CD14-positive monocyte (primary cell): ENCODE measurements around the gene RERE. TPM values are rescaled to one million over a fixed set of nuclear protein-coding genes. Genes with fewer than 3 reads are reported as not detected.

Source experiments
- DNase-seq, 3 donors: peaks; one replicate each; pipeline ENCODE4 v3.0.0-alpha.2; 2011 to 2022
- H2AFZ ChIP-seq: 2 replicates; pipeline ENCODE4 v1.6.0; 2012; ENCODE audit warnings: mild to moderate bottlenecking, low read depth, low read length, inconsistent platforms; ENCODE audit not compliant: insufficient read depth, poor library complexity, severe bottlenecking
- H3K27ac ChIP-seq, 2 donors: 1 replicate in 1 of 2; 2 replicates in 1 of 2; pipeline ENCODE4 v1.5.1; 2012 to 2013; ENCODE audit warnings: low read length in 2 of 2, control low read depth in 1 of 2, inconsistent platforms in 1 of 2, low read depth in 1 of 2, mild to moderate bottlenecking in 1 of 2
- H3K27me3 ChIP-seq, 2 donors: one replicate each; pipeline versions ENCODE4 v1.6.0 to v1.6.1; 2011 to 2013; ENCODE audit warnings: low read length in 2 of 2; ENCODE audit not compliant: control insufficient read depth in 2 of 2, insufficient read depth in 2 of 2
- H3K36me3 ChIP-seq, 2 donors: replicated peaks in 1 of 2; 1 replicate in 1 of 2; 2 replicates in 1 of 2; pipeline versions ENCODE4 v1.5.1 to v1.6.1; 2012 to 2013; ENCODE audit warnings: low read length in 2 of 2, control low read depth in 1 of 2, inconsistent platforms in 1 of 2, mild to moderate bottlenecking in 1 of 2; ENCODE audit not compliant: insufficient read depth in 2 of 2, control insufficient read depth in 1 of 2
- H3K4me1 ChIP-seq, 2 donors: 1 replicate in 1 of 2; 2 replicates in 1 of 2; pipeline versions ENCODE4 v1.5.1 to v1.6.1; 2012 to 2013; ENCODE audit warnings: low read length in 2 of 2, control low read depth in 1 of 2, inconsistent platforms in 1 of 2, mild to moderate bottlenecking in 1 of 2, moderate library complexity in 1 of 2; ENCODE audit not compliant: insufficient read depth in 2 of 2, control insufficient read depth in 1 of 2
- H3K4me2 ChIP-seq: replicated peaks from 2 replicates; pipeline ENCODE3; 2012; ENCODE audit warnings: low read length, moderate library complexity, mild to moderate bottlenecking; ENCODE audit not compliant: poor library complexity, severe bottlenecking; ENCODE audit errors: extremely low read depth
- H3K4me3 ChIP-seq, 3 experiments: fragments of 200-600 bp in 1 of 3; sonication (generic) in 1 of 3; replicated peaks in 1 of 3; 1 replicate in 2 of 3; 2 replicates in 1 of 3; pipeline ENCODE4 v1.5.1; 2011 to 2013; ENCODE audit warnings: low read length in 3 of 3, mild to moderate bottlenecking in 3 of 3, control low read depth in 2 of 3, low read depth in 2 of 3, inconsistent platforms in 1 of 3, moderate library complexity in 1 of 3
- H3K79me2 ChIP-seq: 2 replicates; pipeline ENCODE4 v1.6.0; 2012; ENCODE audit warnings: mild to moderate bottlenecking, control low read depth, inconsistent platforms, low read length, moderate library complexity; ENCODE audit not compliant: insufficient read depth
- H3K9ac ChIP-seq: 2 replicates; pipeline ENCODE4 v1.6.0; 2017; ENCODE audit warnings: low read length, mild to moderate bottlenecking; ENCODE audit not compliant: insufficient read depth, poor library complexity, severe bottlenecking
- H3K9me3 ChIP-seq, 2 donors: replicated peaks in 1 of 2; 1 replicate in 1 of 2; 2 replicates in 1 of 2; pipeline versions ENCODE4 v1.5.1 to v1.6.1; 2012 to 2013; ENCODE audit warnings: low read length in 2 of 2, control low read depth in 1 of 2; ENCODE audit not compliant: control insufficient read depth in 1 of 2, insufficient read depth in 1 of 2
- H4K20me1 ChIP-seq: 2 replicates; pipeline ENCODE4 v1.6.0; 2012; ENCODE audit warnings: mild to moderate bottlenecking, low read length, control low read depth, moderate library complexity; ENCODE audit not compliant: insufficient read depth
- H3K27ac Mint-ChIP-seq, 7 donors: one replicate each; pipeline ENCODE4 v1.8.0; 2020; ENCODE audit warnings: mild to moderate bottlenecking in 7 of 7, mixed read lengths in 7 of 7, moderate library complexity in 6 of 7, inconsistent platforms in 2 of 7
- H3K27me3 Mint-ChIP-seq, 3 donors: one replicate each; pipeline ENCODE4 v1.8.0; 2021 to 2022; ENCODE audit warnings: low read depth in 3 of 3, mild to moderate bottlenecking in 3 of 3, mixed read lengths in 3 of 3, moderate library complexity in 3 of 3, inconsistent platforms in 1 of 3
- H3K36me3 Mint-ChIP-seq, 2 donors: one replicate each; pipeline ENCODE4 v1.8.0; 2020; ENCODE audit warnings: mixed read lengths in 2 of 2, inconsistent platforms in 1 of 2, mild to moderate bottlenecking in 1 of 2
- H3K4me1 Mint-ChIP-seq: one replicate; pipeline ENCODE4 v1.8.0; 2020; ENCODE audit warnings: mild to moderate bottlenecking, mixed read lengths
- H3K4me3 Mint-ChIP-seq, 2 donors: one replicate each; pipeline ENCODE4 v1.8.0; 2020; ENCODE audit warnings: mild to moderate bottlenecking in 2 of 2, mixed read lengths in 2 of 2, moderate library complexity in 1 of 2
- H3K9me3 Mint-ChIP-seq, 7 donors: one replicate each; pipeline ENCODE4 v1.8.0; 2020 to 2022; ENCODE audit warnings: mixed read lengths in 7 of 7, mild to moderate bottlenecking in 6 of 7, moderate library complexity in 6 of 7, inconsistent platforms in 2 of 7
- WGBS: methylation state at CpG from one replicate; pipeline ENCODE4 v1.1.5; 2013; ENCODE audit warnings: missing lambda C conversion rate; ENCODE audit not compliant: insufficient coverage; 5-methylcytosine and 5-hydroxymethylcytosine counted together
- intact Hi-C, 2 donors: fragments of 100-400 bp; cut with micrococcal nuclease; formaldehyde crosslinking; loops; one replicate each; pipeline versions ENCODE4 v1.15.0 to v1.15.1; 2023
- polyA plus RNA-seq, 3 donors: library from polyadenylated mRNA; depleted of rRNA in 1 of 3; unstranded in 2 of 3; stranded (reverse) in 1 of 3; fragments of 300-500 nt in 2 of 3; fragments of >200 nt in 1 of 3; fragmentation: Illumina TruSeq in 2 of 3; gene quantifications; 1 replicate in 2 of 3; 2 replicates in 1 of 3; pipeline ENCODE4 v1.2.3, GENCODE V29; 2012 to 2021
- TF ChIP-seq, protein P1 (sequence below): fragments of 200-600 bp; IDR thresholded peaks from one replicate; pipeline ENCODE4 v1.8.0; 2022; ENCODE audit warnings: antibody characterized with exemption, mild to moderate bottlenecking

Gene RERE
- polyA plus RNA-seq, 3 donors = 1.2 to 19.4 (median 3.8) TPM

DNA sequence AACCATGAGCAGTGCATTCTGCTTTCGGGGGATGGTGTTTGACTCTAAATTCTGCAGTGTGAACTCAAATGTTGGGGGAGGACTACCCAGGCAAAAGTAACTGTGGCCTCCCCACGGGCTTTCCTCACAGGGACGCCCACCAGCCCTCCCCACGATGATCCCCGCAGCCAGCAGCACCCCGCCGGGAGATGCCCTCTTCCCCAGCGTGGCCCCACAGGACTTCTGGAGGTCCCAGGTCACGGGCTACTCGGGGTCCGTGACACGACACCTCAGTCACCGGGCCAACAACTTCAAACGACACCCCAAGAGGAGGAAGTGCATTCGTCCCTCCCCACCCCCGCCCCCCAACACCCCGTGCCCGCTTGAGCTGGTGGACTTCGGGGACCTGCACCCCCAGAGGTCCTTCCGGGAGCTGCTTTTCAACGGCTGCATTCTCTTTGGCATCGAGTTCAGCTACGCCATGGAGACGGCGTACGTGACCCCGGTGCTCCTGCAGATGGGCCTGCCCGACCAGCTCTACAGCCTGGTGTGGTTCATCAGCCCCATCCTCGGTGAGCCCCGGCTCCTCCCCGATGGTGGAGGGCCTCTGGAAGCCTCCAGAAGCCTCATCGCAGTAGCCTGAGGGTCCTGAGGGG lies 493.1 kb downstream of the RERE start:
- H3K36me3 ChIP-seq = no peaks in the 10 kb centered on the region
- no peak overlapping the region for H3K4me3 ChIP-seq
- Mint-ChIP-seq H3K9me3 (peaks cover 0 to 2% (median 0%) of the 10 kb centered on the region in 7 donors), H3K4me3 (no peak overlapping the region), H3K4me1 (no peaks in the 10 kb centered on the region), H3K27me3 (peaks cover 17 to 18% (median 18%) of the 10 kb centered on the region in 3 donors), H3K27ac (no peak overlapping the region), H3K36me3 (no peaks in the 10 kb centered on the region)
- no peak overlapping the region for H2AFZ ChIP-seq
- no peak for DNase-seq
- H3K9ac ChIP-seq = no peak overlapping the region
- peaks cover 0 to 14% of the 10 kb centered on the region in 2 donors for H3K27me3 ChIP-seq
- no peaks in the 10 kb centered on the region for H3K4me1 ChIP-seq
- TF ChIP-seq, protein P1, sequence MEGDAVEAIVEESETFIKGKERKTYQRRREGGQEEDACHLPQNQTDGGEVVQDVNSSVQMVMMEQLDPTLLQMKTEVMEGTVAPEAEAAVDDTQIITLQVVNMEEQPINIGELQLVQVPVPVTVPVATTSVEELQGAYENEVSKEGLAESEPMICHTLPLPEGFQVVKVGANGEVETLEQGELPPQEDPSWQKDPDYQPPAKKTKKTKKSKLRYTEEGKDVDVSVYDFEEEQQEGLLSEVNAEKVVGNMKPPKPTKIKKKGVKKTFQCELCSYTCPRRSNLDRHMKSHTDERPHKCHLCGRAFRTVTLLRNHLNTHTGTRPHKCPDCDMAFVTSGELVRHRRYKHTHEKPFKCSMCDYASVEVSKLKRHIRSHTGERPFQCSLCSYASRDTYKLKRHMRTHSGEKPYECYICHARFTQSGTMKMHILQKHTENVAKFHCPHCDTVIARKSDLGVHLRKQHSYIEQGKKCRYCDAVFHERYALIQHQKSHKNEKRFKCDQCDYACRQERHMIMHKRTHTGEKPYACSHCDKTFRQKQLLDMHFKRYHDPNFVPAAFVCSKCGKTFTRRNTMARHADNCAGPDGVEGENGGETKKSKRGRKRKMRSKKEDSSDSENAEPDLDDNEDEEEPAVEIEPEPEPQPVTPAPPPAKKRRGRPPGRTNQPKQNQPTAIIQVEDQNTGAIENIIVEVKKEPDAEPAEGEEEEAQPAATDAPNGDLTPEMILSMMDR = no peak
- intact Hi-C loops = no loop called here
- H3K4me2 ChIP-seq = no peak overlapping the region
- no peaks in the 10 kb centered on the region for H4K20me1 ChIP-seq
- WGBS = 88% methylated on average over 26 of the region's 32 CpGs
- H3K9me3 ChIP-seq = no peaks in the 10 kb centered on the region
- no peak overlapping the region for H3K27ac ChIP-seq
- no peaks in the 10 kb centered on the region for H3K79me2 ChIP-seq

DNA sequence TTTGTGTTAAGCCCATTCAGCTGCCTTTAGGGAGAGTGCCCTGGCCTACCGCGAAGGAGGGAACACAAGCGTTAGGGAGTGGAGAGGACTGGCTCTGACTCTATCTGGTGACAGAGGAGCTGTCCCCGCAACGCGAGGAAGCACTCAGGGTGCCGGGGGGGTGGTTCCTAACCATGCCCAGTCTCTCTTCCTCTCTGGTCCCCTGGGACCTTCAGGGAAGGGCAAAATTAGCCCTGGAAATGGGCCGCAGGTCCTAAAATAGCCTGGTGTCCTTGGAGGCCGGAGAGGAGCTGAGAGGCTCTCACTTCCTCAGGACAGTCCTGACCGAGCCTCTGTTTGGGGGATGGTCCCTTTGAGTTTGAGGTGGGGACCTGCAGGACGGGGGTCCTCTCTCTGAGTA lies 493.7 kb downstream of the RERE start:
- TF ChIP-seq, protein P1 = no peak
- no peak overlapping the region for H2AFZ ChIP-seq
- H3K9ac ChIP-seq = no peak overlapping the region
- no peak for DNase-seq
- 79% methylated on average over 10 of the region's 11 CpGs for WGBS
- Mint-ChIP-seq H3K4me3 (no peak overlapping the region), H3K36me3 (peaks cover 0 to under 1% of the 10 kb centered on the region in 2 donors), H3K27ac (no peak overlapping the region), H3K27me3 (peaks cover 21 to 24% (median 22%) of the 10 kb centered on the region in 3 donors), H3K9me3 (peaks cover under 1 to 4% (median 2%) of the 10 kb centered on the region in 7 donors), H3K4me1 (peaks cover 2% of the 10 kb centered on the region)
- intact Hi-C loops = no loop called here
- no peak overlapping the region for H3K4me3 ChIP-seq
- H3K4me2 ChIP-seq = no peak overlapping the region
- H3K27ac ChIP-seq = no peak overlapping the region
- H4K20me1 ChIP-seq = no peaks in the 10 kb centered on the region
- no peaks in the 10 kb centered on the region for H3K9me3 ChIP-seq
- peaks cover 0 to 20% of the 10 kb centered on the region in 2 donors for H3K27me3 ChIP-seq
- H3K4me1 ChIP-seq = peaks cover under 1% of the 10 kb centered on the region in 2 donors
- H3K79me2 ChIP-seq = no peaks in the 10 kb centered on the region
- no peaks in the 10 kb centered on the region for H3K36me3 ChIP-seq
